ENCODE measurements around the gene SERPINA4.
"Not testable (repeated sequence)": the region's sequence is repeated elsewhere in the genome, so short reads cannot be mapped to it uniquely, and the experiment has no call there.

The SERPINA4 gene

DNA sequence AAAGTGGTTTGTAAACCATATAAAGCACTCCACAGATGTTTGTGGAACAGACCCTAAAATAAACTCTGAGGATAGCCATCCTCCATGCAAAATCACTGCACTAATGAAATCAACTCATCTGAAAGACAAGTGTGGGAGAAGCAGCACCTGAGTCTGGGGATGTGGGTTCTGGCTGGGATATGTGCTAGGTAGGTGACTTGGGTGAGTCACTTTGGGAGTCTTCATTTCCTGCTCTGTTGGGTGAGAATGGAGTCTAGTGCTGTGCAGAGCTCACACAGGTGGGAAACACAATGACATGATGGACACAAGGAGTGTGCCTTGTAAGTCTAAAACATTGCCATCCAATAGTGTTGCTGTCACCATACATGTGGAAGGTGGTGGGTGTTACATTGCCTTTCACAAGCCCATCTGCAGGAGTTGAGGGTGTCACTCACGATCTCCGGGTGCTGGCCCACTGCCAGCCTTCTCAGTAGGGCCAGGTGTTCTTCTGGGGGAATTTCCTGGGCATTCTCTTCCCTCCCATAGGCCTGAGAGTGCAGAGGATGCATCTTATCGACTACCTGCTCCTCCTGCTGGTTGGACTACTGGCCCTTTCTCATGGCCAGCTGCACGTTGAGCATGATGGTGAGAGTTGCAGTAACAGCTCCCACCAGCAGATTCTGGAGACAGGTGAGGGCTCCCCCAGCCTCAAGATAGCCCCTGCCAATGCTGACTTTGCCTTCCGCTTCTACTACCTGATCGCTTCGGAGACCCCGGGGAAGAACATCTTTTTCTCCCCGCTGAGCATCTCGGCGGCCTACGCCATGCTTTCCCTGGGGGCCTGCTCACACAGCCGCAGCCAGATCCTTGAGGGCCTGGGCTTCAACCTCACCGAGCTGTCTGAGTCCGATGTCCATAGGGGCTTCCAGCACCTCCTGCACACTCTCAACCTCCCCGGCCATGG, 2.0 kb downstream of the SERPINA4 start:
- DNase-seq (ENCODE audit: low read depth, low spot score): no peak
- no peak overlapping the region for H3K27ac ChIP-seq

GRCh38 chr14:94564381-94564780, 3.1 kb downstream of the SERPINA4 start:
- H3K27ac ChIP-seq: no peak overlapping the region
- no peak for DNase-seq (ENCODE audit: low read depth, low spot score)

GRCh38 chr14:94568186-94568585, 6.9 kb downstream of the SERPINA4 start:
- no peak overlapping the region for H3K27ac ChIP-seq
- no peak for DNase-seq (ENCODE audit: low read depth, low spot score)

DNA sequence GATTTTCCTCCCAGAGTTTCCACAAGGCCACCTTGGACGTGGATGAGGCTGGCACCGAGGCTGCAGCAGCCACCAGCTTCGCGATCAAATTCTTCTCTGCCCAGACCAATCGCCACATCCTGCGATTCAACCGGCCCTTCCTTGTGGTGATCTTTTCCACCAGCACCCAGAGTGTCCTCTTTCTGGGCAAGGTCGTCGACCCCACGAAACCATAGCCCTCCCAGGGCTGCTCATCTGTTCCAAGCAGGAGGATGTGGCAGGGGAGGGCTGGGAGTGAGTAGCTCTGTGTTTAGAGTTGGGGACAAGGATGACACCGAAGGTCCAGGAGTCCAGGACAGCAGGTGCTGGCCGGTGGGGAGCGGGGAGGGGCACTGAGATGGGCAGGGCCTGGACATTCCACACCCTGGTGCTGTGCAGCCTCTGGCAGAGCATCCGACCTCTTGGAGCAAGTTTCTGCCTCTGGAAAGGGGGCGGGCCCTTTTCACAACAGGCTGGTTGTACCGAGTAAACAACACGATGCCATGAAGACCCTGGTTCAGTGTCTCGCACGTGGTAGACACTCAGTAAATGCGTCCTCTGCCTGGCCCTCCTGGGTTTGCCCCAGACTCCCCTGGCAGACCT, 8.2 kb downstream of the SERPINA4 start:
- no peak for DNase-seq (ENCODE audit: low read depth, low spot score)
- H3K27ac ChIP-seq: no peak overlapping the region

GRCh38 chr14:94570002-94570400, 8.8 kb downstream of the SERPINA4 start:
- H3K27ac ChIP-seq: no peak overlapping the region
- DNase-seq (ENCODE audit: low read depth, low spot score): no peak

- DNase-seq (ENCODE audit: low read depth, low spot score): no peak
- H3K27ac ChIP-seq: no peak overlapping the region
Observed at GRCh38 chr14:94570440-94570839, 9.2 kb downstream of the SERPINA4 start.

- DNase-seq (ENCODE audit: low read depth, low spot score): no peak
- H3K27ac ChIP-seq: no peak overlapping the region
Observed at GRCh38 chr14:94571395-94571794, 10.2 kb downstream of the SERPINA4 start.

DNA sequence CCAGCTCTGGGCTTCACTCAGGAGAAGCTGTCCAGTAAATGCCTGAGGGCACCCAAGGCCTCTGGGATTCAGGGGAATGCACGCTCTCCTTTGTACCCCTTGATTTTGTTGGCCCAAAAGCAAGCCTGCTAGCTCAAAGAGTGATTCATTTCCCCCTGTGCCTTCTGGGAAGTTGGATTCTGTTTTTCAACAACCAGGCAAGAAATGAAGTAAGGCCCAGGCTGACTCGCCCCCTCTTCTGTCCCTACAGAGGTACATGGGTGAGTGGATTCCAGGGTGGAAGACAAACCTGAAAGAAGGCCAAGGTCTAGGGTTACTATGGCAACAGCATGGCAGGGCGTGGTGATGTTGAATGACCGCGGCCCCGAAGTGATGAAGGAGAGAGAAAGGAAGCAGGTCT, 10.7 kb downstream of the SERPINA4 start:
- DNase-seq (ENCODE audit: low read depth, low spot score): no peak
- no peak overlapping the region for H3K27ac ChIP-seq

- no peak overlapping the region for H3K27ac ChIP-seq
- DNase-seq (ENCODE audit: low read depth, low spot score): no peak
Observed at GRCh38 chr14:94572637-94573303, 11.5 kb downstream of the SERPINA4 start.

- H3K27ac ChIP-seq: no peak overlapping the region
- DNase-seq (ENCODE audit: low read depth, low spot score): no peak
Observed at GRCh38 chr14:94573475-94574277, 12.4 kb downstream of the SERPINA4 start.

- no peak for DNase-seq (ENCODE audit: low read depth, low spot score)
- no peak overlapping the region for H3K27ac ChIP-seq
Observed at GRCh38 chr14:94574336-94574735, 13.1 kb downstream of the SERPINA4 start.

GRCh38 chr14:94575730-94576585, 14.7 kb downstream of the SERPINA4 start:
- DNase-seq (ENCODE audit: low read depth, low spot score): no peak
- H3K27ac ChIP-seq: no peak overlapping the region

- H3K27ac ChIP-seq; DNase-seq (ENCODE audit: low read depth, low spot score): not testable (repeated sequence)
Observed at GRCh38 chr14:94577472-94577871, 16.2 kb downstream of the SERPINA4 start.

- no peak overlapping the region for H3K27ac ChIP-seq
- DNase-seq (ENCODE audit: low read depth, low spot score): no peak
Observed at GRCh38 chr14:94578712-94579111, 17.5 kb downstream of the SERPINA4 start.

DNA sequence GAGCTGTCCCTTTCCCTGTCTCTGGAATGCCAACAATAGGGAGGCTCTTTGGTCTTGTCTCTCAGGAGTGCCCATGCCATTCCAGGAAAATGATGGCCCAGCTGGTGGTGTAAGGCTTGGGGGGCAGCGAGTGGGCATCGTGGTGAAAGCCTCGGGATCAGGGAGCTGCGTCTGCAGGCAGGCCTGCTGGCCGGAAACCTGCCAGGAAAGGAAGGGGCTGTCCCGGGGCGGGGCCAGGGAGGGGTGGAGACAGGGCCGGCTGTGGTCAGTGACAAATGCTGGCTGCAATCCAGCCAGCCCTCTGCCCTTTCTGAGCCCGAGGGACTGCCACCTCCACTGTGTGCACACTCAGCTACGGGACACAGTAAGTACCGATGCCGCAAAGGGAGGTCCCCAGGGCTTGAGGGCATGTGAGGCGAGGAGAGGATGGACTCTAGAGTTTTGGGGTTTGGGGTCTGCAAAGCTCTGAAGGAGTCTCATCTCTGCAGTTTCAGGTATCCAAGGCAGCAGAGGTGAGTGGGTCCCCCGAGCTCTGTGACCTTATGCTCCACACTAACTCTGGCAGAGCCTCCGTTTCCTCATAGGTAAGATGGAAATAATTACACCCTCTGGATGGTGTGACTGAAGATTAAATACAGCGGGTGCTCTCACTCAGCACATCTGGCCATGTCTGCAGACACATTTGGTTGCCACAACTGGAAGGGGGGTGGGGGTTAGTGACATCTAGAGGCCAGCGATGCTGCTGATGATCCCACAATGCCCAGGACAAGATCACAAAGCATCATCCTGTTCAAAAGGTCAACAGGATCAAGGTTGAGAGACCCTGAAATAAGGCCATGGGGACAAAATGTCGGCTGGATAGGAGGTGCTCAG, 20.1 kb downstream of the SERPINA4 start, which contains the start of gene SERPINA5:
Gene SERPINA5, plus strand, starts transcription at position 300 of the 873 bp plus-strand sequence. CDS start 5,937 bp downstream, outside the sequence.
- no peak within 1 kb of the TSS for H3K27ac ChIP-seq
- DNase-seq (ENCODE audit: low read depth, low spot score): no peak

DNA sequence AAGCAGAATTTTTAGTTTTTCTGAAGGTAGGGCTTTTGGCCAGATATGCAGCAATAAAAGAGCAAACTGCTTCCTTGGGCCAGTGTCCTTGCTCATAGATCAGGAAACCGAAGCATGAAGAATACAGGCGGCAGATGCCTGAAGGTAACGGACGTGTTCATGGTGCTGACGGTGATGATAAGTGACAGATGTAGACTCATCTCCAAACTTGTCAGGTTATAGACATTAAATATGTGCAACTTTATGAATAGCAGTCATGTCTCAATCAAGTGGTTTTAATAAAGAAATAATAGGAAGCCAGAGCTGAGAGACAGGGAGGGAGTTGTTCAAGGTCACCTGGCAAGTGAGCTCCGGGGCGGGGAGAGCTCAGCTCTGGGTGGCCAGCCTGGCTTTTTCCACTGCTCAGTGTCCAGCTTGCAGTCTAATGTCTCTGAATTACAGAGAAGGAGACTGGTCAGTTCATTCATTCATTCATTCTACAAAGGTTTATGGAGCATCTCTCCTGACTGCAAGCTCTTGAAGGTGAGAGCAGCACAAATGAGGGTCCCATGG, 21.0 kb downstream of the SERPINA4 start:
- no peak overlapping the region for H3K27ac ChIP-seq
- DNase-seq (ENCODE audit: low read depth, low spot score): no peak

DNA sequence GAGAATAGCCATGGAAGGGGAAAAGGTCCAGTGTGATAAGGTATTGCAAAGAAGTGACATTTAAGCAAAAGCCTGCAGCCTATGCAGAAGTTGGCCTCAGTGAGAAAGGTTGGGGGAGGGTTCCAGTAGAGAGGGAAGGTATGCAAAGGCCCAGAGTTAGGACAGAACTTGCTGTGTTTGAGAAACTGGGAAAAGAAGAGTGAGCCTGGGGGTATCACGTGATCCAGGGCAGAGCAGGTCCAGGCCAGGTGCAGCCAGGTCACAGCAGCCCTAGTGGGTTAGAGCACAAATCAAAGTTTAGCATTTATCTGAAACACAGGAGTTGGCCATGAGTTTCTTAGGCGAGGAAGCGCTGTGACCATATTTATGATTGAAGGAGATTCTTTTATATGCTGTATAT, 21.6 kb downstream of the SERPINA4 start:
- no peak overlapping the region for H3K27ac ChIP-seq
- DNase-seq (ENCODE audit: low read depth, low spot score): no peak

GRCh38 chr14:94583557-94583956, 22.3 kb downstream of the SERPINA4 start:
- DNase-seq (ENCODE audit: low read depth, low spot score): no peak
- H3K27ac ChIP-seq: no peak overlapping the region

Measured in epithelial cell of prostate (primary cell).